Measurements from ENCODE around the gene POU2AF1.

The POU2AF1 gene

GRCh38 chr11:111364503-111364902, 14.6 kb downstream of the POU2AF1 start:
- Histone ChIP-seq H3K9ac (no peak overlapping the region), H3K9me3 (0 out of 2 replicates have a peak, but pooled peaks cover 7% of the 10 kb centered on the region), H3K4me2 (peak overlapping the region; percentile 13; the same call in 1 of the 2 replicates), H3K4me1 (peaks cover 84% of the 10 kb centered on the region), H3K27ac (no peak overlapping the region), H3K27me3 (no peaks in the 10 kb centered on the region), H4K20me1 (peaks cover 100% of the 10 kb centered on the region), H3K4me3 (no peak overlapping the region), H3K36me3 (peaks cover 100% of the 10 kb centered on the region)
- no peak for TF ChIP-seq Cebpa-rat (IDR thresholded peaks at IDR 0.05)

GRCh38 chr11:111363985-111364384, 15.1 kb downstream of the POU2AF1 start:
- Histone ChIP-seq H3K4me2 (peak overlapping the region; percentile 13; the same call in 1 of the 2 replicates), H3K9ac (no peak overlapping the region), H3K9me3 (0 out of 2 replicates have a peak, but pooled peaks cover 6% of the 10 kb centered on the region), H3K27me3 (no peaks in the 10 kb centered on the region), H3K4me1 (peaks cover 79% of the 10 kb centered on the region), H3K36me3 (peaks cover 100% of the 10 kb centered on the region), H3K27ac (no peak overlapping the region), H3K4me3 (no peak overlapping the region), H4K20me1 (peaks cover 100% of the 10 kb centered on the region)
- no peak for TF ChIP-seq Cebpa-rat (IDR thresholded peaks at IDR 0.05)

GRCh38 chr11:111362887-111363411, 16.1 kb downstream of the POU2AF1 start:
- Histone ChIP-seq H3K4me2 (peak overlapping the region; percentile 22; the same call in 1 of the 2 replicates), H3K27ac (peak overlapping the region; percentile 44), H4K20me1 (peaks cover 98% of the 10 kb centered on the region), H3K9ac (no peak overlapping the region), H3K9me3 (0 out of 2 replicates have a peak, but pooled peaks cover 3% of the 10 kb centered on the region), H3K4me1 (peaks cover 68% of the 10 kb centered on the region), H3K36me3 (peaks cover 100% of the 10 kb centered on the region), H3K4me3 (no peak overlapping the region), H3K27me3 (no peaks in the 10 kb centered on the region)
- no peak for TF ChIP-seq Cebpa-rat (IDR thresholded peaks at IDR 0.05)

GRCh38 chr11:111361874-111362273, 17.2 kb downstream of the POU2AF1 start:
- Histone ChIP-seq H4K20me1 (peaks cover 98% of the 10 kb centered on the region), H3K27ac (no peak overlapping the region), H3K36me3 (peaks cover 100% of the 10 kb centered on the region), H3K27me3 (no peaks in the 10 kb centered on the region), H3K4me1 (peaks cover 58% of the 10 kb centered on the region), H3K9me3 (0 out of 2 replicates have a peak, but pooled peaks cover 3% of the 10 kb centered on the region), H3K4me3 (no peak overlapping the region), H3K4me2 (no peak overlapping the region), H3K9ac (no peak overlapping the region)
- no peak for TF ChIP-seq Cebpa-rat (IDR thresholded peaks at IDR 0.05)

- Histone ChIP-seq H4K20me1 (peaks cover 98% of the 10 kb centered on the region), H3K4me1 (peaks cover 58% of the 10 kb centered on the region), H3K9me3 (no peaks in the 10 kb centered on the region), H3K9ac (no peak overlapping the region), H3K27ac (no peak overlapping the region), H3K27me3 (no peaks in the 10 kb centered on the region), H3K36me3 (peaks cover 100% of the 10 kb centered on the region), H3K4me2 (no peak overlapping the region), H3K4me3 (no peak overlapping the region)
- no peak for TF ChIP-seq Cebpa-rat (IDR thresholded peaks at IDR 0.05)
Measured at GRCh38 chr11:111361052-111361801, 17.8 kb downstream of the POU2AF1 start.

- peak overlapping the region; percentile 17 for H3K4me2 ChIP-seq
- no peaks in the 10 kb centered on the region for H3K27me3 ChIP-seq
- peaks cover 100% of the 10 kb centered on the region for H3K36me3 ChIP-seq
- H3K4me3 ChIP-seq, result no peak overlapping the region
- H3K27ac ChIP-seq, result peak overlapping the region; percentile 63
- no peaks in the 10 kb centered on the region for H3K9me3 ChIP-seq
- H3K9ac ChIP-seq, result no peak overlapping the region
- peaks cover 98% of the 10 kb centered on the region for H4K20me1 ChIP-seq
- TF ChIP-seq Cebpa-rat (IDR thresholded peaks at IDR 0.05), result no peak
- peaks cover 66% of the 10 kb centered on the region for H3K4me1 ChIP-seq
Measured at GRCh38 chr11:111360150-111361043, 18.7 kb downstream of the POU2AF1 start.

GRCh38 chr11:111359223-111360149, 19.6 kb downstream of the POU2AF1 start:
- peak overlapping the region; percentile 63 for H3K27ac ChIP-seq

GRCh38 chr11:111358038-111359001, 20.8 kb downstream of the POU2AF1 start:
- TF ChIP-seq Cebpa-rat (IDR thresholded peaks at IDR 0.05), result no peak
- Histone ChIP-seq H3K9ac (no peak overlapping the region), H4K20me1 (peaks cover 85% of the 10 kb centered on the region)

More at GRCh38 chr11:111359223-111360149, 19.6 kb downstream of the POU2AF1 start:
- H3K36me3 ChIP-seq, result peaks cover 100% of the 10 kb centered on the region
- no peaks in the 10 kb centered on the region for H3K27me3 ChIP-seq
- peaks cover 66% of the 10 kb centered on the region for H3K4me1 ChIP-seq
- TF ChIP-seq Cebpa-rat (IDR thresholded peaks at IDR 0.05), result no peak
- H3K9ac ChIP-seq, result no peak overlapping the region
- H3K4me2 ChIP-seq, result peak overlapping the region; percentile 17
- H4K20me1 ChIP-seq, result peaks cover 97% of the 10 kb centered on the region
- no peak overlapping the region for H3K4me3 ChIP-seq
- peaks cover under 1% of the 10 kb centered on the region; the same call in 1 of the 2 replicates for H3K9me3 ChIP-seq

More at GRCh38 chr11:111358038-111359001, 20.8 kb downstream of the POU2AF1 start:
- Histone ChIP-seq H3K4me3 (no peak overlapping the region), H3K4me1 (peaks cover 65% of the 10 kb centered on the region), H3K4me2 (no peak overlapping the region), H3K9me3 (peaks cover 6% of the 10 kb centered on the region; the same call in 1 of the 2 replicates), H3K27ac (peak overlapping the region; percentile 55; the same call in 1 of the 2 replicates), H3K27me3 (no peaks in the 10 kb centered on the region), H3K36me3 (peaks cover 100% of the 10 kb centered on the region)
